GM12878 (cell line): ENCODE results near the gene BLOC1S6.

Source experiments
- NFYA ChIP-seq: IDR thresholded peaks from 2 replicates; pipeline ENCODE4 v1.6.1; 2011; ENCODE audit warnings: low read depth, mild to moderate bottlenecking, low read length, improper control_type of control experiment, borderline replicate concordance
- POU2F2 ChIP-seq: IDR thresholded peaks from 3 replicates; pipeline ENCODE4 v1.6.1; 2011; ENCODE audit warnings: low read depth, mild to moderate bottlenecking, low read length, borderline replicate concordance
- TF ChIP-seq, protein P1 (sequence below), 3 experiments: IDR thresholded peaks in 2 of 3; conservative IDR thresholded peaks in 1 of 3; 2 replicates each; pipeline ENCODE4 v1.5.1; 2011; ENCODE audit warnings: low read depth in 3 of 3, low read length in 3 of 3, mild to moderate bottlenecking in 3 of 3, control low read depth in 2 of 3, moderate library complexity in 2 of 3, inconsistent platforms in 1 of 3, mixed read lengths in 1 of 3; ENCODE audit not compliant: control insufficient read depth in 2 of 3, insufficient read depth in 1 of 3; ENCODE audit errors: extremely low read depth in 1 of 3
- TF ChIP-seq, protein P2 (sequence below): fragments of 450-650 bp; formaldehyde crosslinking; IDR thresholded peaks from 2 replicates; pipeline ENCODE4 v1.5.0; 2022; ENCODE audit warnings: mild to moderate bottlenecking, missing genetic modification characterization

- TF ChIP-seq POU2F2 (no peak), NFYA (no peak)
- TF ChIP-seq, protein P1, sequence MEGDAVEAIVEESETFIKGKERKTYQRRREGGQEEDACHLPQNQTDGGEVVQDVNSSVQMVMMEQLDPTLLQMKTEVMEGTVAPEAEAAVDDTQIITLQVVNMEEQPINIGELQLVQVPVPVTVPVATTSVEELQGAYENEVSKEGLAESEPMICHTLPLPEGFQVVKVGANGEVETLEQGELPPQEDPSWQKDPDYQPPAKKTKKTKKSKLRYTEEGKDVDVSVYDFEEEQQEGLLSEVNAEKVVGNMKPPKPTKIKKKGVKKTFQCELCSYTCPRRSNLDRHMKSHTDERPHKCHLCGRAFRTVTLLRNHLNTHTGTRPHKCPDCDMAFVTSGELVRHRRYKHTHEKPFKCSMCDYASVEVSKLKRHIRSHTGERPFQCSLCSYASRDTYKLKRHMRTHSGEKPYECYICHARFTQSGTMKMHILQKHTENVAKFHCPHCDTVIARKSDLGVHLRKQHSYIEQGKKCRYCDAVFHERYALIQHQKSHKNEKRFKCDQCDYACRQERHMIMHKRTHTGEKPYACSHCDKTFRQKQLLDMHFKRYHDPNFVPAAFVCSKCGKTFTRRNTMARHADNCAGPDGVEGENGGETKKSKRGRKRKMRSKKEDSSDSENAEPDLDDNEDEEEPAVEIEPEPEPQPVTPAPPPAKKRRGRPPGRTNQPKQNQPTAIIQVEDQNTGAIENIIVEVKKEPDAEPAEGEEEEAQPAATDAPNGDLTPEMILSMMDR (IDR thresholded peaks at IDR 0.05 in 2 of 3, conservative IDR thresholded peaks at IDR 0.05 in 1 of 3; ENCODE audit: control insufficient read depth in 2 of 3, extremely low read depth in 1 of 3, insufficient read depth in 1 of 3, low read depth in 3 of 3, low read length in 3 of 3), result no peak
- TF ChIP-seq, protein P2, sequence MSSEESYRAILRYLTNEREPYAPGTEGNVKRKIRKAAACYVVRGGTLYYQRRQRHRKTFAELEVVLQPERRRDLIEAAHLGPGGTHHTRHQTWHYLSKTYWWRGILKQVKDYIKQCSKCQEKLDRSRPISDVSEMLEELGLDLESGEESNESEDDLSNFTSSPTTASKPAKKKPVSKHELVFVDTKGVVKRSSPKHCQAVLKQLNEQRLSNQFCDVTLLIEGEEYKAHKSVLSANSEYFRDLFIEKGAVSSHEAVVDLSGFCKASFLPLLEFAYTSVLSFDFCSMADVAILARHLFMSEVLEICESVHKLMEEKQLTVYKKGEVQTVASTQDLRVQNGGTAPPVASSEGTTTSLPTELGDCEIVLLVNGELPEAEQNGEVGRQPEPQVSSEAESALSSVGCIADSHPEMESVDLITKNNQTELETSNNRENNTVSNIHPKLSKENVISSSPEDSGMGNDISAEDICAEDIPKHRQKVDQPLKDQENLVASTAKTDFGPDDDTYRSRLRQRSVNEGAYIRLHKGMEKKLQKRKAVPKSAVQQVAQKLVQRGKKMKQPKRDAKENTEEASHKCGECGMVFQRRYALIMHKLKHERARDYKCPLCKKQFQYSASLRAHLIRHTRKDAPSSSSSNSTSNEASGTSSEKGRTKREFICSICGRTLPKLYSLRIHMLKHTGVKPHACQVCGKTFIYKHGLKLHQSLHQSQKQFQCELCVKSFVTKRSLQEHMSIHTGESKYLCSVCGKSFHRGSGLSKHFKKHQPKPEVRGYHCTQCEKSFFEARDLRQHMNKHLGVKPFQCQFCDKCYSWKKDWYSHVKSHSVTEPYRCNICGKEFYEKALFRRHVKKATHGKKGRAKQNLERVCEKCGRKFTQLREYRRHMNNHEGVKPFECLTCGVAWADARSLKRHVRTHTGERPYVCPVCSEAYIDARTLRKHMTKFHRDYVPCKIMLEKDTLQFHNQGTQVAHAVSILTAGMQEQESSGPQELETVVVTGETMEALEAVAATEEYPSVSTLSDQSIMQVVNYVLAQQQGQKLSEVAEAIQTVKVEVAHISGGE (CRISPR knock-in tag), result no peak
Observed at GRCh38 chr15:45603881-45604280, 16.7 kb downstream of the BLOC1S6 start.
